Stimulated activated CD8-positive, alpha-beta memory T cell treated with anti-CD3 and anti-CD28 coated beads, Interleukin-4, amount 100 ng/mL, for 48 hours (primary cell): ENCODE measurements around the gene AFMID.
"Not testable (repeated sequence)": the region's sequence is repeated elsewhere in the genome, so short reads cannot be mapped to it uniquely, and the experiment has no call there.

Experiments
- DNase-seq: peaks from one replicate; pipeline ENCODE4 v3.0.0-alpha.2; 2020

AFMID gene

GRCh38 chr17:78239489-78239931, 52.3 kb downstream of the AFMID start:
- DNase-seq = no peak

GRCh38 chr17:78240012-78240655, 53.0 kb downstream of the AFMID start:
- DNase-seq = no peak

DNA sequence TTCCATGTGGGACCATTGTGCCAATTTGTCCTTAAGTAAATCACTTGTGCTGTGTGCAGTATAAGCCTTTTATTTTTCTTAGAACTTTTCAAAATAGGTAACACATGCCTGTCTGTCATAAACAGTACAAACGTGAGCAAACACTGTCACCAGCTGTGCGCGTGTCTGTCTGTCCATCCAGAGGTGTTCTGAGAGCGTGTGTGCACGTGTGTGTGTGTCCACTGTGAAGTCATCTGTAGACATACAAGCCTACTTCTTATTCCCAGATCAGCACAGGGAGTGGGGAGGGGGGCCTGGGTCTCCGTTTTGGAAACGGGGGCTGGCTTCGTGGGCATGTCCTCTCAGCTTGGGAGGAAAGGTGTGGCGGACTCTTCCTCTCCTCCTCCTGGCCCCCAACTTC, 53.7 kb downstream of the AFMID start:
- no peak for DNase-seq

DNA sequence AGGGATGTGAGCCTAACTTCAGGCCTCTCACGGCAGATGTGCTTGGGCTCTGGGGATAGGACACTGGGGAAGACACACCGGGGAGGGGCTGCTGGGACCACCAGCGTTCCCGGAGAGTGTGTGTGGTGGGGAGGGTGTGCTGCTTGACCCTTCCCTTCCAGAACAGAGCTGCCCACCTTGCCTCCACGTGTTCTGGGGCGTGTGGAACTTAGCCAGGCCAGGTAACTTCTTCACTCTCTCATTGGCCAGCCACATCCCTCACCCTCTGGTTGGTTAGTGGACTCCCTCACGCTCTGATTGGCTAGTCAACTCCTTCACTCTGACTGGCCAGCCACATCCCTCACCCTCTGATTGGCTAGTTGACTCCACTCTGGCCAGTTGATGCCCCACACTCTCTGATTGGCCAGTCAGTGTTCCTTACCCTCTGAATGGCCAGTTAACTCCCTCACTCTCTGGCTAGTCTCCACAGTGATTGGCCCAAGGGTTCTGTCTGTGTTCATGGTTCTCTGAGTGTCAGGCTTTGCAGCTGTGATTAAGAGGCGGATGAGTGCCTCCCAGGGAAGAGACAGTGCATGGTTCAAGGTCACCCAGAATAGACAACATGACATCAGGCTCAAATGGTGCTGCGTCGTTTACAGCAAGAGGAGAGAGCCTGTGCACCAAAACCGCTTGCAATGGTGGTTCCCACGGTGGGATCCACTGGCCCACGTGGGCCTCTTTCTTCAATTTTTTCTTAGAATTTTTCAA, 54.3 kb downstream of the AFMID start:
- no peak for DNase-seq

- DNase-seq = no peak
These were observed 55.0 kb downstream of the AFMID start for GRCh38 chr17:78242024-78242742.

- DNase-seq = no peak
These were observed 60.1 kb downstream of the AFMID start for GRCh38 chr17:78247304-78247703.

GRCh38 chr17:78248051-78248914, 61.1 kb downstream of the AFMID start:
- no peak for DNase-seq

DNA sequence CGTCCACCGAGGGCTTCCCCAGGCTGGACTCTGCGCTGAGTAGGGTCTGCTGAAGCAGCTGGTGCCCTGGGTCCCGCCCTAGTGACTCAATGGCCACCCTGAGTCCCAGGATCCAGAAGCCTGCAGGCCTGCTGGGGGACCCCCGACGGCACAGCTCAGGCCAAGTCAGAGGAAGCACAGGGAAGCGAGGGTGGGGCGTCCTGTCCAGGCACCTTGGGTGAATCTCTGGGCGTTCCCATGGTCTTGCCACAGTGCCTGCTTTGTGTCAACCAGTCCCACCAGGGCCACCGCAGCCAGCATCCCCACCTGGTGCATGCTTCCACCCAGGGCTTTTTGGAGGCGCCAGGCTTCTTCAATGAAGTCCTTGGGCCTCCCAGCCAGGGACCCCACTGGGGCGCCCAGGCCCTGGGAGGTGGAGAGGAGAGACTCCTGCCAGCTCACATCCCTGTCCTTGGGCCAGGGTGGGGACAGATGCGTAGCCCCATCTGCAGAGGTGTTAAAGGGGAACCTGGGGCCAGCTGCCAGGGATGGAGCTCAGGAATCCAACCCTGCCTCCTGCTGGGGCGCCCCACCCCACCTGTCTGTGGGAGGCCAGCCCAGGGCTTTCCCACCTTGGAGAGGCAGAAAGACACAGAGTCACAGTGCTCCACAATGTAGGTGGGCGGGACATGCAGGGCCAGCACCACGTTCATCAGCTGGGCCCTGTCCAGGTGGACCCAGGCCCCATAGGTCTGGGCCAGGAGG, 62.1 kb downstream of the AFMID start:
- DNase-seq = no peak

- DNase-seq = no peak
These were observed 63.0 kb downstream of the AFMID start for GRCh38 chr17:78249818-78250806.

DNA sequence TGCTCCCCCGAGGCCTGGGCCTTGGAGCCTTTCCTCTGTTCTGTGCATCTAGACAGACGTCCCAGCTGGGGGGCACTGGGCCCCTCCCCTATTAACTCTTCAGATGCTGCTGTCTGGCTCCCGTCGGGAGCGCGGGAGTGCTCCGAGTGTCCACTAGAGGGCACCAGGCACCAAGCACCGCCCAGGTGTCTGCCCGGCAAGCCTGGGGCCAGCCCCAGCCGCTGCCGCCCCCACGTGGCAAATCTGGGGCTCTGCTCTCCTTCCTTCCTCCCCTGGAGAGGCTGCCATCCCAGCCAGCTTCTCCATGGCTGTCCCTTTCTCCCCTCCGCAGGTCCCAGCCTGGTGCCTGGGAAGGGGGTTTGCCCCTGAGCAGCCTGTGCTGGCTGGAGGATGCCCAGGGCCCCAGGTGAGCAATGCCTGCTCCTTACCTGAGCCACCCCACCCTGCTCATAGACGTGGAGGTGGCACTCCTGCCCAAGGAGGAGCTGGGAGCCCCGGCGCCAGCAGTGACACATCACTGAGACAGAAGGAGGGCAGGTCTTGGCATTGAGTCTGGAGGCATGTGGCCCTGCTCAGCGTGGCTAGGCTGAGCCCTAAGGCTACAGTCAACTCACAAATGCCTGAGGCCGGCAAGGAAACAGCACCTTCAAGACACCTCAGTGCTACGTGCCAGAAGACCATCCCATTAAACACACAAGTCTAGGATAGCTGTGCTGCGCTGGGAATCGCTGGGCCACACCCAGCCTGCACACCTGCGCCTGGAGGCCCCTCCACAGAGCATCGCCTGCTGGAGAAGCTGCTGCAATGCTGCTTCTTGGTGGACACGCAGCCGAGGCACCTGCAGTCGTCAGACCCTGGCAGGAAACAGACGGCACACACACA, 64.0 kb downstream of the AFMID start:
- DNase-seq = peak; percentile 92

- no peak for DNase-seq
These were observed 64.6 kb downstream of the AFMID start for GRCh38 chr17:78251773-78252103.

DNA sequence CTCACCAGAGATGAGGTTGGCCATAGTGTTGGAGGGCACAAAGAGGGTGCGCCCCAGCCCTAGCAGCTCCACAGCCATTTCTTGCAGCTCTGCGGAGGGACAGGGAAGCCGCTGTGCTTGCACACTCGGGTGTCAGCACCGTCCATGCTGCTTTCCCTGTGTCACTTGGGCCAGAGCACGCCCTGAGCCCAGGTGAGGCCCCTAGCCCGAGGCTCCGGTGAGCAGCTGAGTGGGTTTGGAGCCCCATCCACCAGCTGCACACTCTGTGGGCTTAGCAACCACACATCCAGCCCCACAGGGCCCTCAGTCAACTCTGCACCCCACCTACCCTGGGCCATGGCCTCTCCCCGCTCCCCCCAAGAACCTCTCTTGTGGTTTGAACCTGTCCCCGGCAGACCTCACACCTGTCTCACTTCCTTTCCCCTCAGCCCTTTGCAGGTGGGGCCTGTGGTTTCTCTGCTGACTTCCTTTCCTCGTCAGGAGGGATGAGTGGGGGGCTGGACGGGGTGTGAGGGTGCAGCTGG, 65.0 kb downstream of the AFMID start:
- DNase-seq = peak; percentile 59

- DNase-seq = no peak
These were observed 65.8 kb downstream of the AFMID start for GRCh38 chr17:78252701-78253635.

GRCh38 chr17:78253636-78253945, 66.4 kb downstream of the AFMID start:
- DNase-seq = not testable (repeated sequence)

- peak; percentile 86 for DNase-seq
These were observed 66.9 kb downstream of the AFMID start for GRCh38 chr17:78253946-78254672.

GRCh38 chr17:78255029-78255656, 68.0 kb downstream of the AFMID start:
- DNase-seq = no peak

DNA sequence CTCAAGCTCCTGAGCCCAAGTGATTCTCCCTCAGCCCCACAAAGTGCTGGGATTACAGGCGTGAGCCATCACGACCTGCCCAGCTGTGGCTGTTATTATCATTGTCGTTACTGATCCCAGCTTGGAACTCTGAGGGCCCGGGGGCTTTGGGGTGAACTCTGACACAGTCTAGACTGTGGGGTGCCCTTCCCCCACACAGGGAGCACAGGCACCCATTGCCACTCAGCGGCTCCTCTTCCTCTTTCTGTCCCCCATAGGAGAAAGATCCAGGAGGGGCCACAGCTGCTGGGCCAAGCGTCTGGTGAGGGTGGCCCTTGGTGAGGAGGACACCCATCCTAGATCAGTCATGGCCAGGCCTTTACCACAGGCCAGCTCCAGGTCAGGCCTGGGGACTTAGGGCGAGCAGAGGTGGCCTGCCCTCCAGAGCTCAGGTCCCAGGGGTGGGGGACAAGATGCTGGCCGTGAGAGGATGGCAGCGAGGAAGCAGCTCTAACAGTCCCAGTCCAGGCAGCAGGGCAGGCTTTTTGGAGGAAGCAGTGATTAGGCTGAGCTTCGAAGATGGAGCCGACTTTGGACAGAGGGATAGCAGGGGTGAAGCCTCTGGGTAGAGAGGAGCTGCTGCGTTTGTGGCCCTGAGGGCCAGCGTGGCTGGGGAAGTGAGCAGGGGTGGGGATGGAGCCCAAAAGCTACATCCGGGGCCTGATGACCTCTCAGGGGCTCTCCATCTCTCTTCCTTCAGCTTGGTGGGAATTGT, 69.0 kb downstream of the AFMID start:
- no peak for DNase-seq
